ENCODE results near the gene IFNL4. TPM values are rescaled to one million over a fixed set of nuclear protein-coding genes. Genes with fewer than 3 reads are reported as not detected.
"Not testable (repeated sequence)": the region's sequence is repeated elsewhere in the genome, so short reads cannot be mapped to it uniquely, and the experiment has no call there.

IFNL4 gene
- total RNA-seq, 1 donor from 2014 or later: not detected

DNA sequence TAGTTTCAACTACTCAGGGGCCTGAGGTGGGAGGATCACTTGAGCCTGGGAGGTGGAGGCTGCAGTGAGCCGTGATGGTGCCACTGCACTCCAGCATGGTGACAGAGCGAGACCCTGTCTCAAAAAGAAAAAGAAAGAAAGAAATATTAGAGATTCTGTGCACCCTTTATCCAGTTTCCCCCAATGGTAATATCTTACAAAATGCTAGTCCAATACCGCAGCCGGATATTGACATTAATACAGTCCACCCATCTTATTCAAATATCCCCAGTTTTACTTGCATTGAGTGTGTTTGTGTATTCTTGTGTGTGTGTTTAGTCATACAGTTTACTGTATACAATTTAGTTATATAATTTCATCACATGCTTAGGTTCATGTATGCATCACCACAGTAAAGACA is 8.6 kb upstream of the IFNL4 start:
- no peak for DNase-seq (ENCODE audit: low read depth, low spot score)

DNA sequence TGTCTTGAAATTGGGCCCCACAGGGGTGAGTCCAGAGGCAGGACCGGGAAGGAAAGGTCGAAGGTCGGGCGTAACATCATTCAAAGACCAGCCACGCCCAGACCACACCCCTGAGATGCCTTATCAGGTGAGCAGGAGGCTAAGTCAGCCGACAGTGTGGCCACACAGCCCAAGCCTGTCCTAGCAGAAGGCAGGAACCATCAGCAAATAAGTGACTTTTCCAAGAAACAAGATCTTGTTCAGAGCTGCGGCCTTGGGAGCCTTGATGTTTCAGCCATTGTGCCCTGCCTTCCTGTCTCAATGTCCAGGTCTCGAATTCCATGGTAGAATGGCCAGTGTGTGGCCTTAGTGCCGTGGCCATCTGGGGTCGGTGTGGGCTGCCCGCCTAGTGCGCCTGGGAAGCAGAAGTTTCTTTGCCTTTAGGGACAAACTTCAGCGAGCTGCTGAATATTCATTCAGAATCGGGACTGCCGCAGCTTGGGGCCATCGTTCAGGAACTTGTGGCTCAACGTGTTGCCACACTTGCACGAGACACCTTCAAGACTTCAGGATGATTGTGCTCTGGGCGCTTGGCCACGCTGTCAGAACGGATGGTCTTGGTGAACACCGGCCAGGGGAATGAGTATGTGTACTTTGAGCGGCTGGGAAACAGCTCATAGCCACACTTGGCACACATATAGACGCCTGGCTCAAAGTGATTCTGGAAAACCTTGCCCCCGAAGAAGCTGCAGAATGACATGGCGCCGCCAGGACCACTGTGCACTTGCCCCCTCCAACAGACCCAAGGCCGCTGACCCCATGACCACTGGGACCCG is 6.1 kb upstream of the IFNL4 start:
- no peak for DNase-seq (ENCODE audit: low read depth, low spot score)

DNA sequence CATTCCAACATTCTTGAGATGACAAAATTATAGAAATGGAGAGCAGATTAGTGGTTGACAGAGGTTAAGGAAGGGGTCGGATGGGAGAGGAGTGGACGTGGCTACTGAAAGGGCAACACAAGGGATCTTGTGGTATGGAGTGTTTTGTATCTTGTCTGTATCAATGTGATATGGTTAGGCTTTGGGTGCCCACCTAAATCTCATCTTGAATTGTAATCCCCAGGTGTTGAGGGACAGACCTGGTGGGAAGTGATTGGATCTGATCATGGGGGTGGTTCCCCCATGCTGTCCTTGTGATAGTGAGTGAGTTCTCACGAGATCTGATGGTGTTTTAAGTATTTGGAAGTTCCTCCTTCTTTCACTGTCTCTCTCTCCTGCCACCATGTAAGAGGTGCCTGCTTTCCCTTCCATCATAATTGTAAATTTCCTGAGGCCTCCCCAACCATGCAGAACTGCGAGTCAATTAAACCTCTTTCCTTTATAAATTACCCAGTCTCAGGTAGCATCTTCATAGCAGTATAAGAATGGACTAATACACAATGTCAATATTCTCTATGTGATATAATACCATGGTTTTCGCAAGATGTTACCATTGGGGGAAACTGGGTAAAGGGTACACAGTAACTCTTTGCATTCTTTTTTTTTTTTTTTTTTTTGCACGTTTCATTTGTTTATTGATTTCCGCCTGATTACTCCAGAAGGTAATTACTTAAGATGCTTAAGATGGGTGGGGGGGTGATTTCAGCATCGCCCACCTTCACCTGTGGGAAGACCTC is 4.9 kb upstream of the IFNL4 start:
- no peak for DNase-seq (ENCODE audit: low read depth, low spot score)

DNA sequence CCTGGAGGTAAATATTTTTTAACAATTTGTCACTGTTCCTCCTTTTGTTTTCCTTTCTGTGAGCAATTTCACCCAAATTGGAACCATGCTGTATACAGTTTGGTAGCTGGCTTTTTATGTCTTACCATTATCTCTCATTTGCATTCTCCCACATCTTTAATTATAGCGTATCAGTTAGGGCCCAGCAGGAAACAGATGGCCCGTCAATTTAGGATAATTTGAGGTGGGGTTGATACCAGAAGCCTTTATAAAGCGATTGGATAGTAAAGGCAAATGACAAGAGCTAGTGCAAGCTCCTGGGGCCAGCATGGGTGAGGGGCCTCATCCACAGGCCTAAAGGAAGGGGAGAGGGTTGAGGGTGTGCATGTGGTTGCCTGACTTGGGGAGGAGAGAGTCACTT is 3.8 kb upstream of the IFNL4 start:
- DNase-seq (ENCODE audit: low read depth, low spot score): no peak

DNA sequence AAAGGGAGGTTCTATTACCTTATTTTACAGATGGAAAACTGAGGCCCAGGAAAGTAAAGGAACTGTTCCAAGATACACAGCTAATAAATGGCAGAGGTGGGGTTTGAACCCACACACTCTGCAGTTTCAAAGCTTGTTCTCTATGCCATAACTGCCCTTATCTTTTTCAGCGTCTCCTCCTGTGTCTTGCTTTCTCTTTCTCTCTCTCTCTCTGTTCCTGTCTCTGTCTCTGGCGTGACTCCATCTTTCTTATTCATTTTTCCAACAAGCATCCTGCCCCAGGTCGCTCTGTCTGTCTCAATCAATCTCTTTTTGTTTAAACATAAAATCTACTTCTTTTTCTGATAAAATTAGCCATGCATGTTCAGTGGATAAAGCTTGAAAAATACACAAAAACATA is 3.2 kb upstream of the IFNL4 start:
- DNase-seq (ENCODE audit: low read depth, low spot score): no peak

DNA sequence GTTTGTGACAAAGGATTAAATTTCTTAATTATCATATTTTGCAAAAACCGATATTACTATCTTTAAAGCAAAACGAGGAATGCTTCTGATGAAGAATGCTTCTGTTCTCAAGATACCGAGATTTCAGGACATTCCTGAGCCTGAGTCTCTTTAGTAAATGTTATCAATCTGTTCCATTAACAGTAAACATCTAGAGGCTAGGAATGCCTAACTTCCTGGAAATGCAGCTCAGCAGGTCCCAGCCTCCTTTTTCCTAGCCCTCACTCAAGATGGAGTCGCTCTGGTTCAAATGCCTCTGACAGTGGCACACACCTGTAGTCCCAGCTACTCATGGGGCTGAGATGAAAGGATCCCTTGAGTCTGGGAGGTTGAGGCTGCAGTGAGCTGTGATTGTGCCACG is 2.4 kb upstream of the IFNL4 start:
- no peak for DNase-seq (ENCODE audit: low read depth, low spot score)

DNA sequence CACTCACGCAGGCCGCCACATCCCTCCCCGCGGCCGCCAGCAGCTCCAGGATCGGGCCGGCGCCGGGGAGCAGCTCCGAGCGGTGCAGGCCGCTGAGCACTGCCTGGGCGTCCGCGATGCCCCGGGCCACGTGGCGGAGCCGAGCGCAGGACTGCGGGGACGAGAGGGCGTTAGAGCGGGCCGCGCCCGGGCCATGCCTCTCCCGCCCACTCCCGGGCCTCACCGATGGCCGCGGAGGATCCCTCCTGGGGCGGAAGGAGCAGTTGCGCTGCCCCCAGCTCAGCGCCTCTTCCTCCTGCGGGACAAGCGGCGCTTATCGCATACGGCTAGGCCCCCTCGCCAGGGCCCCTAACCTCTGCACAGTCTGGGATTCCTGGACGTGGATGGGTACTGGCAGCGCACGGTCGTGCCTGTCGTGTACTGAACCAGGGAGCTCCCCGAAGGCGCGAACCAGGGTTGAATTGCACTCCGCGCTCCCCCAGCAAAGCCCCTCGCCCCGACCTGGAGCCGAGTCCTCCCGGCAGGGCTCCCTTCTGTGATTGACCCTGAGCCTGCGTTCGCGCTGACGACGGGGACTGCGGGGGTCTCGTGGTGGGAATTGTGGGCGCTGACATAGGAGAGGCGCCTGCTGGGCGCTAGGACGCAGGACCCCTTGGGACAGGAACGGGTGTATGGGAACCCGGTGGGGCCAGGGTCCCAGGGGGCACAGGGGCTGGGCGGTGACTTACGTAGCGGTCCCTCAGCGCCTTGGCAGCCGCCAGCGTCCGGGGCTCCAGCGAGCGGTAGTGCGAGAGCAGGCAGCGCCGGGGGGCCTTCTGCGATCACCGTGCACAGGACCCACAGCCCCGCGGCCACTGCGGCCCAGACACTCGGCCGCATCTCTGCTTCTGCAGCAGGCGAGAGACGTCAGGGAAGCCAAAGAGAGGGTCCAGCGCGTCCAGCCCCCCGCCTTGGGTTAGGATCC is 673 bp downstream of the IFNL4 start:
- no peak for DNase-seq (ENCODE audit: low read depth, low spot score)

DNA sequence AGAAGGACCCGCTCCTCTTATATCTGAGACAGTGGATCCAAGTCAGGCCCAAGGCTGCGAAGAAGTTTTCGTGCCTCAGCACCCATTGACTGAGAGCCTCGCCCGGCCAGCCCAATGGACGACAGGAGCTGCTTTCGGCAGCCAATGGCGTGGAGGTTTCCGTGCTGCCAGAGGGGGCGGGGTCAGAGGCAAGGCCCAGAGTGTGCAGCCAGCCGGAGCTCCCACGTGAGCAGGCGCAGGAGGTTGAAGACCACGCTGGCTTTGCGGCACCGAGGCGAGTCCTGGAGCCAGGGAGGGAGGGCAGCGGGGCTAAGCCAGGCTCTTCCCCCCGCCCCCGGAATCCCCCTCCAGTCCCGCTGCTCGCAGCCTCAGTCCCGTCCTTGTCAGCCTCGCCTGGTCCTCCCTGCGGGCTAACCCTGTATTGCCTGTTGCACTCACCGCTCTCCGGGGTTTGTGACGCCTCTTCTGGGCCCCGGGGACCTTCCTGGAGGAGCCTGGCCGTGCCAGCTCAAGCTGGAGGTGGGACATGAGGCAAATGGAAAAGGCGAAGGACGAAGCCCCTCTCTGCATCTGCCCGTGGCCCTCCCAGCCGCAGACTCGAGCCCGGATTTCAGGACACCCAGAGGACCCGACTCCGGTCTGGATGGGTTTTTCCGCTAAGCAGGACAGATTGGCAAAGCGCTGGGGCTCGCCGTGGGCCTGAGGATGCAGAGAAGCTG is 1.5 kb downstream of the IFNL4 start:
- DNase-seq (ENCODE audit: low read depth, low spot score): no peak

DNA sequence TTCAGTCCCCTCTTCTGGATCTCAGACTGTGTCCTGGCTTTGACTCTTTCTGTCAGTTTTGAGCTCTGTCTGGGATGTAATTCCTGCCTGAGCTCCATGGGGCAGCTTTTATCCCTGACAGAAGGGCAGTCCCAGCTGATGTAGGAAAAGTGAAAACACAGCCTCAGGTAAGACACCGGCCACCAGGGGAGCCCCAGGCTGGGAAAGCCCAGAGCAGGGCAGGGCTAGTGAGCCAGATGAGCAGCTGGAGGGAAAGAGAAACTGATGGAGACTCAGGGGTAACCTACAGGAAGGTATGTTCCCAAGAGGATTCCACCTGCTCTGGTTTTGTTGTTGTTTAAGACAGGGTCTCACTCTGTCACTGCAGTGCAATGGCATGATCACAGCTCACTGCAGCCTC is 3.5 kb downstream of the IFNL4 start:
- DNase-seq (ENCODE audit: low read depth, low spot score): not testable (repeated sequence)

DNA sequence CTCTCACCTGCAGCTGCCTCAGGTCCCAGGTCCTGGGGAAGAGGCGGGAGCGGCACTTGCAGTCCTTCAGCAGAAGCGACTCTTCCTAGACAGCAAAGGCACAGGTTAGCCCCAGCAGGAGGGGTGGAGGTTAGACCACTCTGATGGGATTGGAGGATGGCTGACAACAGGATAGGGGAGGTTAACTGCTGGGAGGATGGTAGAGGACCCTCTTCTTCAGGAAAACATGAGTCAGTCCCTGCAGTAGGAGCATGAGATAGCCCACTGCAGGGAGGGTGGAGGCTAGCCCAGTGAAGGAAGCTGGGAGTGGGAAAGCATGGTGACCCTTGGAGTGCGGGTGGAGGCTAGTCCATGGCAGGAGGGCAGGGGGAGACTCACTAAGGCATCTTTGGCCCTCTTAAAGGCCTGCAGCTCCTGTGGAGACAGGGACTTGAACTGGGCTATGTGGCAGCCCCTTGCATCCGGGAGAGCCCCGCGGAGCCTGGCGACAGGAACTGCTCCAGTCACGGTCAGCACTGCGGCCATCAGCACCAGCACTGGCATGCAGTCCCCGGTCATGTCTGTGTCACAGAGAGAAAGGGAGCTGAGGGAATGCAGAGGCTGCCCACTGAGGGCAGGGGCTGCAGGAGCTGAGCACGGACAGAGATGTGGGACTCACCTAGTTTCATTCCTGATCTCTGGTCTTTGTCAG is 4.1 kb downstream of the IFNL4 start, which contains the start of gene IFNL3:
IFNL3 (minus strand) TSS at position 597 of the 691 bp plus-strand sequence; CDS start at position 558, 39 bp downstream.
- not testable (repeated sequence) for DNase-seq (ENCODE audit: low read depth, low spot score)

DNA sequence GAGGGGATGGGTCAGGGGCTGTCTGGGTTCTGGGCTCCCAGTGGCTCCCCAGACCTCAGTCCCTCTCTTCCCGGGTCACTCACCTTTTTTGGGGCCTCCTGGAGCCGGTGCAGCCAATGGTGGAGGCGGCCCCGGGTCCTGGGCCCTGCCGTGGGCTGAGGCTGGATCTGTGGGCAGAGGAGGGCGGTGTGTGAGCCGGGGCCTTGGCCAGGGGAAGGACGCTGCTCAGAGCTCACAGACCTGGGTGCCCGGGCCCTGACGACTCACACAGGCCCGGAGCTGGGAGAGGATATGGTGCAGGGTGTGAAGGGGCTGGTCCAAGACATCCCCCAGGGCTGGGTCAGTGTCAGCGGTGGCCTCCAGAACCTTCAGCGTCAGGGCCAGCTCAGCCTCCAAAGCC is 4.9 kb downstream of the IFNL4 start:
- DNase-seq (ENCODE audit: low read depth, low spot score): not testable (repeated sequence)

DNA sequence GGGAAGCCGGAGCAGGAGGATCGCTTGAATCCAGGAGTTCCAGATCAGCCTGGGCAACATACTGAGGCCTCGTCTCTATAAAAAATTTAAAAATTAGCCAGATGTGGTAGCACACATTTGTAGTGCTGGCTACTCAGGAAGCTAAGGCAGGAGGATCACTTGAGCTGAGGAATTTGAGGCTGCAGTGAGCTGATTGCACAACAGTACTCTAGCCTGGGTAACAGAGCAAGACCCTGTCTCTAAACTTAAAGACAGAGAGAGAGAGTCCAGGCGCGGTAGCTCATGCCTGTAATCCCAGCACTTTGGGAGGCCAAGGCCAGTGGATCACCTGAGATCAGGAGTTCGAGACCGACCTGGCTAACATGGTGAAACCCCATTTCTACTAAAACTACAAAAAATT is 8.2 kb downstream of the IFNL4 start:
- DNase-seq (ENCODE audit: low read depth, low spot score): no peak

DNA sequence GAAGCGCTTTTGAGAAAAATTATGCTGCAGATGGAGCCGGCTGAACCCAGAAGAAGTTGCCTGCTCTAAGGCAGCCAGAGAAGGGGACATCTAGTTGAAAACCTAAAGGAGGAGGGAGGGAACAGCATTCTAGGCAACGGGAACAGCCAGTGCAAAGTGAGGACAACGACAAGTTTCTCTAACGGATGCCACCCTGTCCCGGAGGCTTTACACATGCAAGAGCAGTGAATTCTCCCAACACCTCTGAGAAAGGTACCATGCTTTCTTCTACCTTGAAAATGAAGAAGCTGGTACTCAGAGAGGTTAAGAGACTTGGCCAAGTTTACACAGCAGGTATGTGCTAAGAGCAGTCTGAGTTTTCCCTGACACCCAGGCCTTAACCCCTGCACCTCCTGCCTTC is 9.7 kb downstream of the IFNL4 start:
- DNase-seq (ENCODE audit: low read depth, low spot score): no peak

DNA sequence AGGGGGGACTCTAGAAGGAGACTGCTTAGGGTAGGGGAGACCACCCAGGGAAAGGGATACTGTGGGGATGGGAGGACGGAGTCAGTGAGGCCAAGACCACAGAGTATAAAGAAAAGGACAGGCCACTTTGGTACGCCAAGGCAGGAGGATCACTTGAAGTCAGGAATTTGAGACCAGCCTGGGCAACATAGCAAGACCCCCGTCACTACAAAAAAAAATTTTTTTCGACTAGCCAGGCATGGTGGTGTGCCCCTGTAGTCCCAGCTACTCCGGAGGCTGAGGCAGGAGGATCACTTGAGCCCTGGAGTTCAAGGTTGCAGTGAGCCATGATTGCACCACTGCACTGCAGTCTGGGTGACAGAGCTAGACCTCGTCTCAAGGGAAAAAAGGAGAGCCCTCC is 10.4 kb downstream of the IFNL4 start:
- no peak for DNase-seq (ENCODE audit: low read depth, low spot score)

DNA sequence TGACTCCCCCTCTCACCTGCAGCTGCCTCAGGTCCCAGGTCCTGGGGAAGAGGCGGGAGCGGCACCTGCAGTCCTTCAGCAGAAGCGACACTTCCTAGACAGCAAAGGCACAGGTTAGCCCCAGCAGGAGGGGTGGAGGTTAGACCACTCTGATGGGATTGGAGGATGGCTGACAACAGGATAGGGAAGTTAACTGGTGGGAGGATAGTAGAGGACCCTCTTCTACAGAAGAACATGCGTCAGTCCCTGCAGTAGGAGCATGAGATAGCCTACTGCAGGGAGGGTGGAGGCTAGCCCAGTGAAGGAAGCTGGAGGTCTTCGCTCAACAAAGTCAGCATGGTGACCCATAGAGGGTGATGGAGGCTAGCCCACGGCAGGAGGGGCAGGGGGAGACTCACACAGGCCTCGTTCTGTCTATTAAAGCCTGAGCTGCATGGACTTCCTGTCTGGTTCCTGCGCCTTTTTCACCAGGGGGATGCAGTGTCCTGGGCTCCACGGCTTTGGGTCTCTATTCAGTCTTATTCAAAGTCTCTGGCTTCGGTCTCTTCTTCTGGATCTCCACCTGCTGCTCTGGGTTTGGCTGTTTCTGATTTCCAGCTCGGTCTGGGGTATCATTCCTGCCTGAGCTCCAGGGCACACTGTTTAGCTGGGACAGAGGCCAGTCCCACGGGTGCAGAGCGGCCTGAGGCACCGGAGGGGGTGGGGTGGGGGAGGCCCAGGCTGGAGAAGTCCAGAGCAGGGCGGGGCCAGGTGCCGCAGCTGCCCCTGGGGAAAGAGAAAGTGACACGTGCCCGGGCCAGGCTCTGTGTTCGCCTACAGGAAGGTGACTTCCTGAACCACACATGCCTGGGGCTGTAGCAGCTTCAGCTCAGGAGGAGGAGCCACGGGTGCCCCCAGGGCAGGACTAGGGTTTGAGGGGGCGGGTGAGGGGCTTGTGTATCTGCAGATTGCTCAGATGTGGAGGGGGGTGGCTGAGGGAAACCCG is 11.2 kb downstream of the IFNL4 start:
- DNase-seq (ENCODE audit: low read depth, low spot score): no peak

DNA sequence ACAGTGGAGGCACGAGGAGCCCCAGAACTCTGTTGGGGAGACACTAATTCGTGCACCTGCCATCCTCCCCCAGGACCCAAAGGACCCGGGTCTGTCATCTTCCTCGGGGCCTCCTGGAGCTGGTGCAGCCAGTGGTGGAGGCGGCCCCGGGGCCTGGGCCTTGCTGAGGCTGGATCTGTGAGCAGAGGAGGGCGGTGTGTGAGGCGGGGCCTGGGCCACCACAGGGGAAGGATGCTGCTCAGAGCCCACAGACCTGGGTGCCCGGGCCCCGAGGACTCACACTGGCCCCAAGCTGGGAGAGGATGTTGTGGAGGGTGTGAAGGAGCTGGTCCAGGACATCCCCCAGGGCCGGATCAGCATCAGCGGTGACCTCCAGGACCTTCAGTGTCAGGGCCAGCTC is 12.1 kb downstream of the IFNL4 start:
- DNase-seq (ENCODE audit: low read depth, low spot score): no peak

DNA sequence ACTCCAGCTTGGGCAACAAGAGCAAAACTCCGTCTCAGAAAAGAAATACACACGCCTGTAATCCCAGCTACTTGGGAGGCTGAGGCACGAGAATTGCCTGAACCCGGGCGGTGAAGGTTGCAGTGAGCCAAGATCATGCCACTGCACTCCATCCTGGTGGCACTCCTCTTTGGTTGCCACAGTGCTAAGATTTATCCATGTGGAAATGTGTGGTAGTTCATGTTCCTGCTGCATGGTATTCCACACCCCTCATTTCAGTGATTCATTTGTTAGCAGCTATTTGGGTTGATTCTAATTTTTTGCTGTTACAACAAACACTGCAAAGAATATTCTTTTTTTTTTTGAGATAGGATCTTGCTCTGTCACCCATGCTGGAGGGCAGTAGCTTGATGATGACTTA is 15.9 kb downstream of the IFNL4 start:
- DNase-seq (ENCODE audit: low read depth, low spot score): no peak

DNA sequence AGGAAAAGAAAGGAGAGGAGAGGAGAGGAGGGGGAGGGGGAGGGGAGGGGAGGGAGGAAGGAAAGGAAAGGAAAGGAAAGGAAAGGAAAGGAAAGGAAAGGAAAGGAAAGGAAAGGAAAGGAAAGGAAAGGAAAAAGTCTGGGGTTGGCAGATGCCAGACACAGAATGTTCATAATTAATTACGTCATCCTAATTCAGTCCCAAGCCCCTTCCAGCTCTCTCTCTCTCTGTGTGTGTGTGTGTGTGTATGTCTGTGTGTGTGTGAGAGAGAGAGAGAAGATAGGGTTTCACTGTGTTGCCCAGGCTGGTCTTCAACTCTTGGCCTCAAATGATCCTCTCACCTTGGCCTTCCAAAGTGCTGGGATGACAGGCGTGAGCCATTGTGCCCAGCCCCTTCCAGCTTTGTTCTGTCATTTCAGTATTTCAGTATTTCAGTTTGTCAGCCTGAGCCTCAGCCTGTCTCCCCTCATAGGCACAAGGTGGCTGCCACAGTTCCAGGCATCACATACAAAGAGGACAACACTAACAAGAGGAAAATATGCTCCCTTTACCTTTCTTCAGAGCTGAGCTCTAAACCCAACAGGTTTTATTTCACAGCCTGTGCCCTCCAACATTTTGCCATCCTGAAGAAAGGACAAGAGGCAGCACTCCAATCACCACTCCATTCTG is 18.4 kb downstream of the IFNL4 start:
- DNase-seq (ENCODE audit: low read depth, low spot score): no peak

DNA sequence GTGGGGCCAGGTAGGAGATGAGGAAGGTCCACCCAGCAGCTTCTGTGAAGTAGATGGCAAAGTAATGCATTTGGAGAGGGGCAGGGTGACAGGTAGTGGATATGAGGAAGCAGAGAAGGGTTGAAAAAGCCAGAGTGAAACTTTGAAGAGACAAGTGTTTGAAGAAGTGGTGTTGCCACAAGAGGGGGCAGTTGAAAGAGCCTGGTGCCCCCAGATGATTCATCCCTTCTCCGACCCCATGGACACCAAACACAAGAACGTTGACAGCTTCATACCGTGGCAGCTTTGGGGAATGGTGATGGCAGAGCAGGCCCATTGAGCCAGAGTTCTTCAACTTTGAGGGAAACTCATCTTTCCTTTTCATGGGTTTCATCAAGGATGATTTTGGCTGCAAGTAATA is 23.7 kb downstream of the IFNL4 start:
- no peak for DNase-seq (ENCODE audit: low read depth, low spot score)

Data from pulmonary artery endothelial cell (primary cell).